DND-41 (cell line): ENCODE data around the gene RETN.

Source experiments
- ATAC-seq: fragments of 200-7000 bp; cut with Tn5 transposase; 3 replicates; pipeline ENCODE4 v1.9.1; 2021; ENCODE audit warnings: low read depth; ENCODE audit not compliant: insufficient read depth
- DNase-seq: peaks from one replicate; pipeline ENCODE4 v3.0.0-alpha.2; 2020
- H2AFZ ChIP-seq: 2 replicates; pipeline ENCODE4 v1.6.0; 2012; ENCODE audit warnings: low read depth, low read length
- H3K27ac ChIP-seq: 2 replicates; pipeline ENCODE4 v1.5.1; 2012; ENCODE audit warnings: low read length, inconsistent platforms
- H3K27me3 ChIP-seq: fragments of 200-600 bp; sonication (generic); 2 replicates; pipeline ENCODE4 v1.6.0; 2012; ENCODE audit warnings: low read length, mild to moderate bottlenecking, inconsistent platforms; ENCODE audit not compliant: insufficient read depth, poor library complexity
- H3K36me3 ChIP-seq: 2 replicates; pipeline ENCODE4 v1.5.1; 2012; ENCODE audit warnings: low read length, inconsistent platforms; ENCODE audit not compliant: insufficient read depth
- H3K4me1 ChIP-seq: 2 replicates; pipeline ENCODE4 v1.5.1; 2012; ENCODE audit warnings: mild to moderate bottlenecking, low read length; ENCODE audit not compliant: insufficient read depth
- H3K4me2 ChIP-seq: 2 replicates; pipeline ENCODE4 v1.6.0; 2012; ENCODE audit warnings: mild to moderate bottlenecking, moderate library complexity, low read length, inconsistent platforms; ENCODE audit not compliant: insufficient read depth
- H3K4me3 ChIP-seq, 2 experiments: fragments of 200-600 bp in 1 of 2; shearing (Covaris generic) in 1 of 2; 2 replicates each; pipeline ENCODE4 v1.5.1; 2012 to 2016; ENCODE audit warnings: inconsistent platforms in 2 of 2, low read length in 2 of 2, mild to moderate bottlenecking in 2 of 2, low read depth in 1 of 2, moderate library complexity in 1 of 2
- H3K79me2 ChIP-seq: 2 replicates; pipeline ENCODE4 v1.6.0; 2012; ENCODE audit warnings: low read length, inconsistent platforms; ENCODE audit not compliant: insufficient read depth
- H3K9ac ChIP-seq: 2 replicates; pipeline ENCODE4 v1.6.0; 2012; ENCODE audit warnings: low read depth, mild to moderate bottlenecking, inconsistent platforms, low read length, moderate library complexity
- H3K9me3 ChIP-seq: 2 replicates; pipeline ENCODE4 v1.5.1; 2012; ENCODE audit warnings: low read length, moderate library complexity, mild to moderate bottlenecking, inconsistent platforms; ENCODE audit not compliant: insufficient read depth, severe bottlenecking
- H4K20me1 ChIP-seq: 2 replicates; pipeline ENCODE4 v1.6.0; 2012; ENCODE audit warnings: low read length; ENCODE audit not compliant: insufficient read depth
- CTCF ChIP-seq: IDR thresholded peaks from 2 replicates; pipeline ENCODE4 v1.5.1; 2012; ENCODE audit warnings: borderline replicate concordance, low read length, moderate library complexity, mild to moderate bottlenecking; ENCODE audit not compliant: poor library complexity, severe bottlenecking; ENCODE audit errors: extremely low read depth
- EZH2 ChIP-seq: IDR thresholded peaks from 3 replicates; pipeline ENCODE4 v1.6.1; 2012; ENCODE audit warnings: borderline replicate concordance, low read depth, mild to moderate bottlenecking, moderate library complexity, low read length, inconsistent platforms; ENCODE audit not compliant: severe bottlenecking

The RETN gene

DNA sequence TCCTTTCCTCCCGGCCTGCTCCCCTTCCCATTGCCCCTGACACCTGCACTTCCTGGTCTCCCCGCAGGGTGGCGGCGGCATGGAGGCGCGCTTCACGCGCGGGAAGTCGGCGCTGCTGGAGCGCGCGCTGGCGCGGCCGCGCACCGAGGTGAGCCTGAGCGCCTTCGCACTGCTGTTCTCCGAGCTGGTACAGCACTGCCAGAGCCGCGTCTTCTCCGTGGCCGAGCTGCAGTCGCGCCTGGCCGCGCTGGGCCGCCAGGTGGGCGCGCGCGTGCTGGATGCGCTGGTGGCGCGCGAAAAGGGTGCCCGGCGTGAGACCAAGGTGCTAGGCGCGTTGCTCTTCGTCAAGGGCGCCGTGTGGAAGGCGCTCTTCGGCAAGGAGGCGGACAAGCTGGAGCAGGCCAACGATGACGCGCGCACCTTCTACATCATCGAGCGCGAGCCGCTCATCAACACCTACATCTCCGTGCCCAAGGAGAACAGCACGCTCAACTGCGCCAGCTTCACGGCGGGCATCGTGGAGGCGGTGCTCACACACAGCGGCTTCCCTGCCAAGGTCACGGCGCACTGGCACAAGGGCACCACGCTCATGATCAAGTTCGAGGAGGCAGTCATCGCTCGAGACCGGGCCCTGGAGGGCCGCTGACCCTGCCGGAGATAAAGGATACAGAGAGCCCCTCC, 13.5 kb downstream of the RETN start:
- Histone ChIP-seq H3K4me2 (peak overlapping the region; percentile 58), H3K27ac (peak overlapping the region; percentile 82; the same call in 1 of the 2 replicates), H2AFZ (no peak overlapping the region), H3K27me3 (no peaks in the 10 kb centered on the region), H3K79me2 (peaks cover 26% of the 10 kb centered on the region), H3K9ac (peak overlapping the region; percentile 94), H3K9me3 (no peaks in the 10 kb centered on the region), H3K4me3 (peak overlapping the region in 1 of 2 experiments; percentile 90; a peak in 2 of 4 replicates), H3K36me3 (peaks cover 22% of the 10 kb centered on the region), H4K20me1 (peaks cover 22% of the 10 kb centered on the region), H3K4me1 (peaks cover 39% of the 10 kb centered on the region)
- ATAC-seq = no peak
- TF ChIP-seq EZH2 (no peak), CTCF (no peak)
- DNase-seq = no peak

- H3K4me2 ChIP-seq = no peak overlapping the region
- no peak overlapping the region for H3K27ac ChIP-seq
- H3K27me3 ChIP-seq = no peaks in the 10 kb centered on the region
- no peak overlapping the region for H2AFZ ChIP-seq
- peaks cover 15% of the 10 kb centered on the region for H3K4me1 ChIP-seq
- H3K9me3 ChIP-seq = no peaks in the 10 kb centered on the region
- TF ChIP-seq CTCF (no peak), EZH2 (no peak)
- no peak overlapping the region for H3K4me3 ChIP-seq
- no peak overlapping the region for H3K9ac ChIP-seq
- H3K79me2 ChIP-seq = peaks cover 25% of the 10 kb centered on the region
- peaks cover 22% of the 10 kb centered on the region for H4K20me1 ChIP-seq
- DNase-seq = no peak
- peaks cover 22% of the 10 kb centered on the region for H3K36me3 ChIP-seq
- ATAC-seq = no peak
Observed at GRCh38 chr19:7685546-7686445, 16.9 kb downstream of the RETN start.

DNA sequence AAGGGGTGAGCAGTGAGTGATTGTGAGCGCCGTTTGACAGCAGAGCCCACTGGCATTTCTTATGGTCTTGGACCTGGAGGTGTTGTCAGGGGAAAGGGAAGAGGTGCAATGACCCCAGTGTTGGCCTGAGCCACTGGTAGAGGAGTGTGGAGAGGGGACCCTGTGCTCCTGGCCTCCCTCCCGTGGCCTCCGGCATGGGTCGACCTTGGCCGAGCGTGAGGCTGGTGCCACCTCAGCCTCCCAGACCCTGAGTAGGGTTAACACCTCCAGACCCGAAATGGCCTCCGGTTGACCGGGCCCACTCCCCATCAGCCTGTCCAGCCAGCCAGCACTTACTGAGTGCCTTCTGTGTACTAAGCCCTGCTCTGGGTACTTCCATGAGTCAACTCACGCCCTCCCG, 18.3 kb downstream of the RETN start:
- peaks cover 14% of the 10 kb centered on the region for H4K20me1 ChIP-seq

More for the DNA sequence above, 18.3 kb downstream of the RETN start:
- no peak overlapping the region for H3K27ac ChIP-seq
- H3K4me3 ChIP-seq = no peak overlapping the region
- DNase-seq = no peak
- H3K36me3 ChIP-seq = peaks cover 17% of the 10 kb centered on the region
- H3K9ac ChIP-seq = no peak overlapping the region
- H3K4me1 ChIP-seq = peaks cover 5% of the 10 kb centered on the region
- H2AFZ ChIP-seq = no peak overlapping the region
- no peak overlapping the region for H3K4me2 ChIP-seq
- H3K79me2 ChIP-seq = peaks cover 11% of the 10 kb centered on the region
- ATAC-seq = no peak
- no peak for TF ChIP-seq CTCF
- no peak for TF ChIP-seq EZH2
- no peaks in the 10 kb centered on the region for H3K9me3 ChIP-seq
- H3K27me3 ChIP-seq = no peaks in the 10 kb centered on the region
